H9 (cell line): ENCODE results near the gene TRIM67. TPM values are rescaled to one million over a fixed set of nuclear protein-coding genes. Genes with fewer than 3 reads are reported as not detected.

Source experiments
- DNase-seq: peaks from one replicate; pipeline ENCODE4 v3.0.0-alpha.2; 2017
- H2AFZ ChIP-seq: one replicate; pipeline ENCODE4 v1.6.1; 2013; ENCODE audit warnings: mild to moderate bottlenecking, low read length, control low read depth, moderate library complexity
- H2AK5ac ChIP-seq: 2 replicates; pipeline ENCODE4 v1.6.1; 2013; ENCODE audit warnings: low read length, control low read depth, mixed read lengths; ENCODE audit not compliant: insufficient read length
- H2BK120ac ChIP-seq: one replicate; pipeline ENCODE4 v1.6.1; 2013; ENCODE audit warnings: low read depth, mild to moderate bottlenecking, low read length, control low read depth, inconsistent platforms; ENCODE audit not compliant: poor library complexity, severe bottlenecking
- H2BK12ac ChIP-seq: 2 replicates; pipeline ENCODE4 v1.6.1; 2013; ENCODE audit warnings: low read length, control low read depth, mixed read lengths, low read depth; ENCODE audit not compliant: insufficient read length
- H2BK15ac ChIP-seq: 2 replicates; pipeline ENCODE4 v1.6.1; 2013; ENCODE audit warnings: low read depth, low read length, control low read depth
- H2BK20ac ChIP-seq: one replicate; pipeline ENCODE4 v1.6.1; 2013; ENCODE audit warnings: low read depth, mild to moderate bottlenecking, low read length, control low read depth, inconsistent platforms; ENCODE audit not compliant: poor library complexity, severe bottlenecking
- H2BK5ac ChIP-seq: 2 replicates; pipeline ENCODE4 v1.6.1; 2013; ENCODE audit warnings: low read length, control low read depth, mixed read lengths; ENCODE audit not compliant: insufficient read length
- H3K14ac ChIP-seq: 2 replicates; pipeline ENCODE4 v1.6.1; 2013; ENCODE audit warnings: low read length, control low read depth; ENCODE audit not compliant: insufficient read depth
- H3K18ac ChIP-seq: 2 replicates; pipeline ENCODE4 v1.6.1; 2013; ENCODE audit warnings: low read depth, mild to moderate bottlenecking, mixed read lengths, low read length, control low read depth; ENCODE audit not compliant: insufficient read length
- H3K23ac ChIP-seq: 2 replicates; pipeline ENCODE4 v1.6.1; 2013; ENCODE audit warnings: low read length, control low read depth, mixed read lengths, low read depth; ENCODE audit not compliant: insufficient read length
- H3K23me2 ChIP-seq: 2 replicates; pipeline ENCODE4 v1.6.1; 2013; ENCODE audit warnings: low read depth, mild to moderate bottlenecking, mixed read lengths, low read length, control low read depth; ENCODE audit not compliant: insufficient read length, poor library complexity, severe bottlenecking
- H3K27ac ChIP-seq: 2 replicates; pipeline ENCODE4 v1.5.1; 2013; ENCODE audit warnings: low read length, control low read depth, mixed read lengths, low read depth; ENCODE audit not compliant: insufficient read length
- H3K27me3 ChIP-seq: 2 replicates; pipeline ENCODE4 v1.6.1; 2013; ENCODE audit warnings: low read length, control low read depth, inconsistent platforms; ENCODE audit not compliant: insufficient read depth
- H3K4ac ChIP-seq: 2 replicates; pipeline ENCODE4 v1.6.1; 2013; ENCODE audit warnings: low read depth, mild to moderate bottlenecking, control low read depth, inconsistent platforms, low read length, moderate library complexity
- H3K4me1 ChIP-seq: 2 replicates; pipeline ENCODE4 v1.6.1; 2013; ENCODE audit warnings: low read length, control low read depth, inconsistent platforms; ENCODE audit not compliant: insufficient read depth
- H3K4me2 ChIP-seq: 2 replicates; pipeline ENCODE4 v1.6.1; 2013; ENCODE audit warnings: low read length, control low read depth, mixed read lengths; ENCODE audit not compliant: insufficient read length, insufficient read depth
- H3K56ac ChIP-seq: 2 replicates; pipeline ENCODE4 v1.6.1; 2013; ENCODE audit warnings: low read depth, mild to moderate bottlenecking, mixed read lengths, low read length, control low read depth; ENCODE audit not compliant: insufficient read length
- H3K79me1 ChIP-seq: 2 replicates; pipeline ENCODE4 v1.6.1; 2013; ENCODE audit warnings: low read depth, mild to moderate bottlenecking, moderate library complexity, low read length, control low read depth, inconsistent platforms; ENCODE audit not compliant: insufficient read depth, poor library complexity, severe bottlenecking
- H3K79me2 ChIP-seq: 2 replicates; pipeline ENCODE4 v1.6.1; 2013; ENCODE audit warnings: low read length, control low read depth, inconsistent platforms; ENCODE audit not compliant: insufficient read depth
- H3K9ac ChIP-seq: 2 replicates; pipeline ENCODE4 v1.6.1; 2013; ENCODE audit warnings: low read length, control low read depth, mixed read lengths; ENCODE audit not compliant: insufficient read length; ENCODE audit errors: extremely low read depth
- H3K9me3 ChIP-seq: one replicate; pipeline ENCODE4 v1.6.1; 2013; ENCODE audit warnings: low read depth, low read length, inconsistent platforms; ENCODE audit not compliant: control insufficient read depth
- H3T11ph ChIP-seq: one replicate; pipeline ENCODE4 v1.6.1; 2013; ENCODE audit warnings: mild to moderate bottlenecking, low read length, control low read depth, inconsistent platforms
- H4K20me1 ChIP-seq: one replicate; pipeline ENCODE4 v1.6.1; 2013; ENCODE audit not compliant: control insufficient read depth, insufficient read length, insufficient read depth
- H4K5ac ChIP-seq: 2 replicates; pipeline ENCODE4 v1.6.1; 2013; ENCODE audit warnings: low read depth, mild to moderate bottlenecking, mixed read lengths, low read length, control low read depth; ENCODE audit not compliant: insufficient read length
- H4K8ac ChIP-seq: replicated peaks from 2 replicates; pipeline ENCODE4 v1.6.1; 2013; ENCODE audit warnings: low read length, control low read depth, mixed read lengths, low read depth; ENCODE audit not compliant: insufficient read length
- H4K91ac ChIP-seq: 2 replicates; pipeline ENCODE4 v1.6.1; 2013; ENCODE audit warnings: low read depth, mild to moderate bottlenecking, moderate library complexity, mixed read lengths, low read length, control low read depth; ENCODE audit not compliant: insufficient read length
- H3K27ac Mint-ChIP-seq, 3 experiments: 2 replicates in 2 of 3; 3 replicates in 1 of 3; pipeline ENCODE4 v1.8.0; 2020 to 2021; ENCODE audit warnings: mixed read lengths in 3 of 3, mild to moderate bottlenecking in 1 of 3, moderate library complexity in 1 of 3
- H3K27me3 Mint-ChIP-seq: 2 replicates; pipeline ENCODE4 v1.8.0; 2021; ENCODE audit warnings: low read depth, mild to moderate bottlenecking, moderate library complexity, mixed read lengths
- H3K36me3 Mint-ChIP-seq, 3 experiments: 2 replicates in 2 of 3; 3 replicates in 1 of 3; pipeline ENCODE4 v1.8.0; 2020 to 2021; ENCODE audit warnings: low read depth in 3 of 3, mixed read lengths in 3 of 3; ENCODE audit not compliant: insufficient read depth in 1 of 3
- H3K4me1 Mint-ChIP-seq, 2 experiments: 2 replicates each; pipeline ENCODE4 v1.8.0; 2020; ENCODE audit warnings: mixed read lengths in 2 of 2
- H3K4me3 Mint-ChIP-seq, 2 experiments: 2 replicates in 1 of 2; 3 replicates in 1 of 2; pipeline ENCODE4 v1.8.0; 2020 to 2021; ENCODE audit warnings: mild to moderate bottlenecking in 2 of 2, mixed read lengths in 2 of 2, moderate library complexity in 1 of 2
- H3K9me3 Mint-ChIP-seq, 2 experiments: 2 replicates in 1 of 2; 3 replicates in 1 of 2; pipeline ENCODE4 v1.8.0; 2020; ENCODE audit warnings: mild to moderate bottlenecking in 2 of 2, mixed read lengths in 2 of 2, moderate library complexity in 1 of 2
- WGBS: extraction: QIAGEN DNeasy Blood & Tissue Kit; methylation state at CpG from one replicate; pipeline ENCODE4 v1.1.7; 2013; ENCODE audit warnings: missing lambda C conversion rate, low lambda C conversion rate, mixed read lengths; ENCODE audit not compliant: insufficient read length; ENCODE audit errors: extremely low coverage; 5-methylcytosine and 5-hydroxymethylcytosine counted together
- total RNA-seq: library from RNA; stranded (reverse); gene quantifications from 2 replicates; pipeline ENCODE4 v1.2.1, GENCODE V29; 2021
- TF ChIP-seq, protein P1 (sequence below): fragments of 200-600 bp; sonication (generic); conservative IDR thresholded peaks from 3 replicates; pipeline ENCODE4 v1.8.0; 2021; ENCODE audit warnings: antibody characterized with exemption, mild to moderate bottlenecking

The TRIM67 gene
- total RNA-seq, 1 experiment from 2014 or later, result not detected

DNA sequence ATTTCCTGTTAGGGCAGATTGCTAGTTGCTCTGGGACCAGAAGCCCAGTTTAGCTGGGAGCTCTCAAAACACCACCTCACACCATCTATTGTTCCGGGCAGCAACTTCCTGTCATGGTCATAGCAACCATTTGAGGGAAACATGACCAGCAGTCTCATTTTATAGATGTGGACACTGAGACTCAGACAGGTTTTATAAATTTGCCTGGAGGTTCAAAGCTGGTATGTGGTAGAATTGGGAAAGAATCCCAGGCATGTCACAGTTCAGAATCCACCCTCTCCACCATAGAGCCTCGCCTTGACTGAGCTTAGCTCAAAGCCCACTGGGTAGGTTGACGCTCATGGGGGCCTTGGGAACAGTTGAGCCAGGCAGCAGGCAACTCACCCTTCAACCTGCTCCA, 14.0 kb upstream of the TRIM67 start:
- no peaks in the 10 kb centered on the region for H4K20me1 ChIP-seq
- no peak overlapping the region for H3K4me3 Mint-ChIP-seq
- H3K27ac Mint-ChIP-seq, result no peak overlapping the region
- no peak overlapping the region for H3K56ac ChIP-seq
- no peak overlapping the region for H3K4ac ChIP-seq
- no peak overlapping the region for H2BK5ac ChIP-seq
- no peak overlapping the region for H2AK5ac ChIP-seq
- H2BK20ac ChIP-seq, result no peak overlapping the region
- no peak overlapping the region for H2BK120ac ChIP-seq
- no peak overlapping the region for H4K8ac ChIP-seq
- peaks cover 0 to 6% of the 10 kb centered on the region in 2 experiments; a peak in 2 of 4 replicates for H3K4me1 Mint-ChIP-seq
- no peak overlapping the region for H2BK15ac ChIP-seq
- no peak overlapping the region for H3T11ph ChIP-seq
- peaks cover 0 to 24% (median 10%) of the 10 kb centered on the region in 3 experiments; a peak in 5 of 7 replicates for H3K36me3 Mint-ChIP-seq
- peaks cover 68% of the 10 kb centered on the region for H3K27me3 Mint-ChIP-seq
- H2AFZ ChIP-seq, result no peak overlapping the region
- no peaks in the 10 kb centered on the region for H3K4me1 ChIP-seq
- no CpG with 5 or more reads among the region's 3 CpGs for WGBS
- TF ChIP-seq, protein P1, sequence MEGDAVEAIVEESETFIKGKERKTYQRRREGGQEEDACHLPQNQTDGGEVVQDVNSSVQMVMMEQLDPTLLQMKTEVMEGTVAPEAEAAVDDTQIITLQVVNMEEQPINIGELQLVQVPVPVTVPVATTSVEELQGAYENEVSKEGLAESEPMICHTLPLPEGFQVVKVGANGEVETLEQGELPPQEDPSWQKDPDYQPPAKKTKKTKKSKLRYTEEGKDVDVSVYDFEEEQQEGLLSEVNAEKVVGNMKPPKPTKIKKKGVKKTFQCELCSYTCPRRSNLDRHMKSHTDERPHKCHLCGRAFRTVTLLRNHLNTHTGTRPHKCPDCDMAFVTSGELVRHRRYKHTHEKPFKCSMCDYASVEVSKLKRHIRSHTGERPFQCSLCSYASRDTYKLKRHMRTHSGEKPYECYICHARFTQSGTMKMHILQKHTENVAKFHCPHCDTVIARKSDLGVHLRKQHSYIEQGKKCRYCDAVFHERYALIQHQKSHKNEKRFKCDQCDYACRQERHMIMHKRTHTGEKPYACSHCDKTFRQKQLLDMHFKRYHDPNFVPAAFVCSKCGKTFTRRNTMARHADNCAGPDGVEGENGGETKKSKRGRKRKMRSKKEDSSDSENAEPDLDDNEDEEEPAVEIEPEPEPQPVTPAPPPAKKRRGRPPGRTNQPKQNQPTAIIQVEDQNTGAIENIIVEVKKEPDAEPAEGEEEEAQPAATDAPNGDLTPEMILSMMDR, result no peak
- H3K27me3 ChIP-seq, result no peaks in the 10 kb centered on the region
- peaks cover 5% of the 10 kb centered on the region for H3K9me3 ChIP-seq
- H3K79me2 ChIP-seq, result no peaks in the 10 kb centered on the region
- H3K23ac ChIP-seq, result no peak overlapping the region
- H3K14ac ChIP-seq, result no peak overlapping the region
- H4K91ac ChIP-seq, result no peak overlapping the region
- no peak overlapping the region for H4K5ac ChIP-seq
- no peak overlapping the region for H3K9ac ChIP-seq
- H3K23me2 ChIP-seq, result no peaks in the 10 kb centered on the region
- H3K4me2 ChIP-seq, result no peak overlapping the region
- H3K27ac ChIP-seq, result no peak overlapping the region
- peaks cover 21 to 25% of the 10 kb centered on the region in 2 experiments for H3K9me3 Mint-ChIP-seq
- H3K18ac ChIP-seq, result no peak overlapping the region
- no peak for DNase-seq
- no peaks in the 10 kb centered on the region for H3K79me1 ChIP-seq
- H2BK12ac ChIP-seq, result no peak overlapping the region
